HepG2 (cell line): ENCODE results near the gene NCOA7. TPM values are rescaled to one million over a fixed set of nuclear protein-coding genes. Genes with fewer than 3 reads are reported as not detected.

Source experiments
- ATF3 ChIP-seq: sonication (generic); formaldehyde crosslinking; IDR thresholded peaks from 2 replicates; pipeline ENCODE4 v1.4.0; 2020; ENCODE audit warnings: missing genetic modification reagents
- BCLAF1 ChIP-seq: fragments of 450-650 bp; IDR thresholded peaks from 2 replicates; pipeline ENCODE4 v1.6.1; 2017; ENCODE audit warnings: mild to moderate bottlenecking
- DZIP1 ChIP-seq: sonication (generic); formaldehyde crosslinking; IDR thresholded peaks from 2 replicates; pipeline ENCODE4 v1.5.0; 2020; ENCODE audit warnings: mild to moderate bottlenecking, missing genetic modification reagents
- EP300 ChIP-seq, 3 experiments: sonication (generic) in 1 of 3; formaldehyde crosslinking in 1 of 3; IDR thresholded peaks; 2 replicates each; pipeline versions ENCODE4 v1.5.1 to v1.6.1; 2011 to 2020; ENCODE audit warnings: low read depth in 2 of 3, low read length in 2 of 3, borderline replicate concordance in 1 of 3, improper control_type of control experiment in 1 of 3, mild to moderate bottlenecking in 1 of 3, missing genetic modification reagents in 1 of 3, moderate library complexity in 1 of 3
- MNT ChIP-seq: fragments of 450-650 bp; IDR thresholded peaks from 2 replicates; pipeline ENCODE4 v1.6.1; 2016
- MYC ChIP-seq: sonication (generic); formaldehyde crosslinking; IDR thresholded peaks from 2 replicates; pipeline ENCODE4 v1.9.0; 2021; ENCODE audit warnings: missing genetic modification reagents, borderline replicate concordance
- NFYC ChIP-seq: IDR thresholded peaks from 2 replicates; pipeline ENCODE4 v1.6.1; 2016; ENCODE audit warnings: missing genetic modification reagents, missing compliant biosample characterization
- TFE3 ChIP-seq: IDR thresholded peaks from 2 replicates; pipeline ENCODE4 v1.6.1; 2016
- TRAFD1 ChIP-seq: sonication (generic); formaldehyde crosslinking; IDR thresholded peaks from 2 replicates; pipeline ENCODE4 v1.5.1; 2020; ENCODE audit warnings: missing genetic modification reagents, mild to moderate bottlenecking, borderline replicate concordance
- ZBTB33 ChIP-seq: sonication (generic); formaldehyde crosslinking; IDR thresholded peaks from 2 replicates; pipeline ENCODE4 v1.4.0; 2020; ENCODE audit warnings: missing genetic modification reagents
- ZNF670 ChIP-seq: sonication (generic); formaldehyde crosslinking; IDR thresholded peaks from 2 replicates; pipeline ENCODE4 v1.8.0; 2022; ENCODE audit warnings: mild to moderate bottlenecking, missing genetic modification reagents, borderline replicate concordance
- ZNF761 ChIP-seq: sonication (generic); formaldehyde crosslinking; conservative IDR thresholded peaks from 2 replicates; pipeline ENCODE4 v1.4.0; 2020; ENCODE audit warnings: mild to moderate bottlenecking, missing genetic modification reagents
- polyA plus RNA-seq, 8 experiments: library from polyadenylated mRNA; depleted of rRNA in 3 of 8; stranded (reverse) in 7 of 8; unstranded in 1 of 8; fragments of >200 nt; fragmentation: Illumina TruSeq in 4 of 8; extraction: Trizol in 4 of 8; gene quantifications; 2 replicates each; pipeline versions ENCODE4 v1.2.1 to v1.2.3, GENCODE V29; 2011 to 2016; ENCODE audit warnings: low read depth in 4 of 8, missing spikeins in 1 of 8, mixed read lengths in 1 of 8; ENCODE audit not compliant: insufficient read depth in 1 of 8
- total RNA-seq, 5 experiments: library from RNA; depleted of rRNA; stranded (reverse); fragments of >200 nt; fragmentation: Illumina TruSeq; extraction: Trizol; gene quantifications; 2 replicates each; pipeline ENCODE4 v1.2.3, GENCODE V29; 2016; ENCODE audit warnings: low read depth in 1 of 5

The NCOA7 gene
- total and polyA plus RNA-seq, 2 of the 13 experiments (the other 11 are each of a cell fraction or from before 2014, with no cell fraction given), result 13.6 to 20.8 TPM

GRCh38 chr6:125918681-125919566 is 128.2 kb downstream of the NCOA7 start (continued):
- TF ChIP-seq TFE3 (peak; percentile 30; the same call in 1 of the 2 replicates), MYC (no peak), EP300 (IDR thresholded peaks at IDR 0.05; ENCODE audit: low read depth in 2 of 2, low read length in 2 of 2) (peak in 1 of 2 experiments; percentile 64; a peak in 2 of 4 replicates), EP300 (CRISPR knock-in tag; IDR thresholded peaks at IDR 0.05; ENCODE audit: borderline replicate concordance) (0 out of 2 replicates have a peak, but pooled peaks have one; percentile 32), MNT (no peak), ZBTB33 (no peak), ZNF670 (CRISPR knock-in tag) (no peak; the same call in 1 of the 2 replicates), TRAFD1 (CRISPR knock-in tag) (no peak), NFYC (CRISPR knock-in tag) (no peak), DZIP1 (CRISPR knock-in tag) (no peak), ZNF761 (CRISPR knock-in tag) (no peak), ATF3 (CRISPR knock-in tag) (no peak), BCLAF1 (no peak)
